HG03039 (cell line): ENCODE measurements around the gene SRGAP3.

Experiments used
- ATAC-seq: cut with Tn5 transposase; IDR thresholded peaks from one replicate; pipeline ENCODE4 v1.9.1; 2021; ENCODE audit warnings: mild to moderate bottlenecking, moderate library complexity; ENCODE audit not compliant: unreplicated experiment

SRGAP3 gene

DNA sequence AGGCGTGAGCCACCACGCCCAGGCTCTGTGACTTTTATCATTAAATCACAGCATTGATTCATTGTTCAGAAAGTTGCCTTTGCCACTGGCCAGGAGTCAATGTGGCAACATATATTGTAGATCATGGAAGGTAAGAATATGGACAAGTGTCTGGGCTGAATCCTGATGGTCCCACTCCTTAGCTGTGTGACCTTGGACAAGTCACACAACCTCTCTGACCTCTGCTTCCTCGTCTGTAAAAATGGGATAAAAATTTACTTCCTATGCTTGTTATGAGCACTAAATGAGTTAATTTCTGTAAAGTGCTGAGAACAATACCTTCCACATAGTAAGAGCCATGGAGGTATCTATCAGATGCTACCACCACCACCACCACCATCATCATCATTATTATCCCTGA lies 182.7 kb downstream of the SRGAP3 start:
- ATAC-seq: no peak

DNA sequence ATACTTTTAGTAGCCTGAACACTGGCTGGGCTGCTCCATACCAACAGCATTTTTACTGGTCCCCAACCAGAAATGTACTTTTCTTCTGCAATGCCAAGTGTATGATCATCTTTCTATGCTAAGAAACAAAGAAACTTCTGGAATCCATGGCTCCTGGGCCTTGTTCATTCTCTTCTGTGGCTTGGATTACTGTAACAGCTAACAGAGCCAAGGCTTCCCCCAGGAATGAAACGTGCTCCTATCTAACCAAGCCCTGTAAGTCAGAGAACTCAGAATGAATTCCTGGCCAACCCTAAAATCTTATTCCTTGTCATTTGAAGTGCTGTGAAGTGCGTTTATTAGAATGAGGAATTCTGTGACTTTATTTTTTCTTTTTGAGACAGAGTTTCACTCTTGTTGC lies 183.3 kb downstream of the SRGAP3 start:
- ATAC-seq: no peak

DNA sequence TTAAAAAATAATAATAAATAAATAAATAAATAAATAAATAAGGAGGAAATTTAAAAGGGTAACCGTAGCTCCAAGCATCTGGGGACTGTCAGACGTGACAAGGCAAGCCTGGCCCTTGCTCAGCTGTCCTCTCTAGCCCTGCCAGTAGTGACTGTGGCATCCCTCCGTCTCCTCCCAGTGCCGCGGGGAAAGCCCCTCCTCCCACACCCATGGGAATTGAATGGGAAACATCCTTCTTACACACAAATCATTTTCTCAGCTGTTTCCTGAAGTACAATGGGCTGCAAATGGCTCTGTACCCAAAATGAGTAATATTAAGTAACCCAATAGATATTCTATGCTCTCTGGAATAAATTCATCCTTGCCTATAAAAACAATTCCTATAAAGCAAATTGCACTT lies 184.6 kb downstream of the SRGAP3 start:
- ATAC-seq: no peak

DNA sequence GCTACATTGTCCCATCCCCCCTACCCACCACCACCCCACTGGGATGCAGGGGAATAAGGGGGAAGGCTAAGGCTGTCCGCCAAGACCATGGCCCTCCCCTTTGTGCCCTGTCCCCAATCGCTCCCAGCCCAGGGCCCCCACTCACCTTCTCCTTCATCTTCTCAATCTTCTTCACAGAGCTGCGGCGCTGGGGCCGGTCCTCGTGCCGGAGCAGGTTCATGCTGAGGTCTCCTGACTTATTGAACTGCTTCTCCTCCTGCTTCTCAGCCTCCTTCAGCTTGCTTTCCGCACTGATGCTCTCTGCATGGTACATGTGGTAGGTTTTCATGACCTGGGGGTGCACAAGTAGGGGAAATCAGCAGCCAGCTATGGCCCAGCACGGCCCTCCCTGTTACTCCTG lies 185.2 kb downstream of the SRGAP3 start:
- ATAC-seq: no peak

DNA sequence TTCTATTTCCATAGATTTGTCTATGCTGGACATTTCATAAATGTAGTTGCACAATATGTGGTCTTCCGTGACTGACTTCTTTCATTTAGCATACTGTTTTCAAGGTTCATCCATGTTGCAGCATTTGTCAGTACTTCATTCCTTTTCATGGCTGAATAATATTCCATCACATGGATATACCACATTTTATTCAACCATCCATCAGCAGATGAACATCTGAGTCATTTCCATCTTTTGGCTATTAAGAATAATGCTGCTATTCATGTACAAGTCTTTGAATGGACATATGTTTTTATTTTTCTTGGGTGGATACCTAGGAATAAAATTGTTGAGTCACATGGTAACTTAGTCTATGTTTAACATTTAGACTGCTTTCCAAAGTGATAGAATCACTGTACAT lies 186.9 kb downstream of the SRGAP3 start:
- no peak for ATAC-seq

DNA sequence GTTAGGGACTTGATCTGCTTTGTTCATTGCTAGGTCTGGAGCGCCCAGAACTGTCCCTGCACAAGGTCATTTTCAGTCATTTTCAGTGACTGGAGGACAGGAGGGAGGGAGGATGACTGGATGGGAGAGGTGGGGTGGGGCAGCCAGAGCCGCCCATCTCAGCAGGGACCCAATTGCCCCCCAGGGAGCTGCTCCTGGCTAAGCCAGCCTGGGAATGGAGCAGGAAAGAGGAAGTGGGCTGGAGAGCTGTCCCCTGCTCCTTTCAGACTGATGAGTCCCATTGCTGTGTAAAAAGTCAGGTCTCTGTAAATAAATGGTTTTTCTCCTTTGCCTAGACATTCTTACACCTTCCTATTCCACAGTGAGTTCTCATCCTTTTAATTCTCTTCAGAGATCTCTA lies 187.8 kb downstream of the SRGAP3 start:
- ATAC-seq: no peak

DNA sequence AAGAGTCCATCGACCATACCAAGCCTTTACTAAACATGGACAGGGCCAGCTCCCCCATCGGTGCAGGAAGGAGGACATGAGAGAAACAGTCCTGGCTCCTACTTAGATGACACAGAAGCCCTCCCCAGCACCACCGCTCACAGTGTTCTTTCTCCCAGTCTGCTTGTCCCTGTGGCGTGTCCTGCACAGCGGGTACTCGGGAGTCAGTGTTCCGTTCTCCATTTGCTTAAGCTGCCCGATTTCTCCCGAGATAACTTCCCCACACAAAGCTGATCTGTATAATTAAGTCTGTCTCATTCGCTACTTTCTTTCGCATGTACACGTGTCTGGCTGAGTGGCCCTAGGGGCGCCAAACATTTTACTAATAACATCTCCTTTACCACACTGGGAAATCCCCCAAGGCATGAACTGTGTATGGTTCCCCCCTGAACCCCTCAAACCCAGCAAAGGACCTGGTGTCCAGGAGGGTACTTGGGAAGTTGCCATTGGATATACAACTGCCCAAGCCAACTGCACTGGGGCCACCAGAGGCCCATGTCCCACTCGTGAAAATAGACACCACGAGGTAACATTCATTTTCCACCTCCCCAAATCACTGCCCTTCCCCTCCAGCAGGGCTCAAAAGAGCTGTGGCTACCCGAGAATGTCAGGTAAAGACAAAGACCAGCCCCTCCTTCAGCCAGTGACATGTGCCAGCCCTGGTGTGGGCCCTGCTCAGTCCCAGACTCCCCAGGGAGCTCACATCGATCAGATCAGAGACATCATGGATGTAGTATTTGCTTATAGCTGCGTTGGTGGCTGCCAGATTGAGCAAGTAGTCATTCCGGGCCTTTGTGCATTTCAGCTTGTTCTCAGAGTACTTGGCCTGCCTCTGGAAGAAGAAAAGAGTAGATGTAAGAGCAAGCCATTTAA lies 189.7 kb downstream of the SRGAP3 start:
- ATAC-seq: no peak

DNA sequence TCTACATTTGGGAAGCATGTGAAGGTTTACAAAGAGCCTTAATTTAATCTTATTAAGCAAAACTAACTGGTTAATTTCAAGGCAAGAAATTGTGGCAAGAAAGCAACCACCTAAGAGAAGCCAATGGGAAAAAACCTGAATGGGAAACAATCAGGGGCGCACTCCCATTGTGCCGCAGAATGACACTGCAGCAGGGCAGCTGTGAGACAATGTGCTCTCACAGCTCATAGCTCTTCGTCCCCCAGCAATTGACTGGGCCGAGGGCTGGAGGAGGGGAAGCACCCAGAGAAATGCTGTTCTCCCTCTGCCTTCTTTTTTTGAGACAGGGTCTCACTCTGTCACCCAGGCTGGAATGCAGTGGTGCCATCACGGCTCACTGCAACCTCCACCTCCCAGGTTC lies 192.9 kb downstream of the SRGAP3 start:
- no peak for ATAC-seq

DNA sequence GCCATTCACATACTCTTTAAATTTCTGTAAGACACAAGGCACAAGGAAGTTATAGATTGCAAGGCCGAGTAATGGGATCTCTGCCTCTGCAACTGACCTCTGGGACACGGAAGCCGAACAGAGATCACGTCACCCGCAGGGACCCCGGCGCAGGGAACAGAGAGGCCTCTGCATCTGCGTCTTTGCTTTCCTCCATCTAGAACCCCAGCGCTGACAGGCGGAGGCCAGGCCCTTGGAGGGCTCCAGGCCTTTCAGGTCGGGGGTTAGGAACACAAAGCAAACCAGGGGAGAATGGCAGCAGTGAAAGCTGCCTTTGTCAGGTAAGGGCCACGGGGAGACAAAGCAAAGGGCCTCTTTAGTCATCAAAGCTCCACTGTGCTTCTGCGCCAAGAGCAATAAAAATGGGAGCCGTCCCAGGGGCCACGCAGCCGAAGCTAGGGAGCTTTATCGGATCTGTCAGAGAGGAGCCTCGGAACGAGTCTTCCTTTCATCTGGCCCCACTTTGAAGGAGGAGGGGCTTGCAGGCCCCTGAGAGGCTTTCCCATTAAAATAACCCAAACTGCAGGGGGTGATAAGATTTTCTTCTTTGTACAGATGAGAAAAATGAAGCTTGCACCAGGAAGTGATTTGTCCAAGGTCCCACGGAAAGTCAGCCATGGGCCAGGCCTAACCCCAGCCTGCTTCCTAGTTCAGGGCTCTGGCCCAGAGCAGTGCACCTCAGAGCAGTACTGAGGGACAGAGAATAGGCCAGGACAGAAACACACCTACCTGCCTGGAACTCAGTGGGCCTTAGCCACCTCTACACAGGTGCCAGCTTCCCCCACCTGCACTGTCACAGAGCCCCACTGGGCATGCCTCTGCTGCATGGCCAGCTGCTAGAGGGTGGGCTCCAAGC lies 201.7 kb downstream of the SRGAP3 start:
- no peak for ATAC-seq

DNA sequence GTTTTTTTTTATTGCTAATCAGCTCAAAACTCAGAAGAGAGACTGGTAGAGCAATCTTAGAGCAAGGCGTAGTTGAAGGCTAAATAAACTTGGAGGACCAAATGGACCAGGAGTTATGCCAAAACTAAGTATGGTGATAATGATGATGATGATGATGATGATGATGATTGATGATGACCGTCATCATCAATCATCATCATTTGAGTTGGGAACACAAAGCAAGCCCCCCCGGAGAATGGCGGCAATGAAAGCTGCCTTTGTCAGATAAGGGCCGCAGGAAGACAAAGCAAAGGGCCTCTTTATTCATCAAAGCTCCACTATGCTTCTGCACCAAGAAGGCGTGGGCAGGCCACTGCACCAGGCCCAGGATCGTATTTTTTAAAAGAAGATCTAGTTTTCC lies 204.1 kb downstream of the SRGAP3 start:
- no peak for ATAC-seq

DNA sequence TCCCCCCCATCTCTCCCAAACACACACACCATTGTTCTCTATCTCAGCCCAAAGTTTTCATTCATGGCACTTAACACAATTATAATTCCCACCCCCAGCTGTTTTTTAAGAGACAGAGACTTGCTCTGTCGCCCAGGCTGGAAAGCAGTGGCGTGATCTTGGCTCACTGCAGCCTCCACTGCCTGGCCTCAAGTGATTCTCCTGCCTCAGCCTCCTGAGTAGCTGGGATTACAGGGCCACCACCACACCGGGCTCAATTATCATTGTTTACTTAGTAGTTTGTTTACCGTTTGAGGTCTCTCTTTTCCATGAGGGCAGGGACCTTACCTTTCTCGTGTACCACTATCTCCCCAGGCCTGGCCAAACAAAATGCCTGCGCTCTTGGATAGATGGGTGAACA lies 206.4 kb downstream of the SRGAP3 start:
- no peak for ATAC-seq

DNA sequence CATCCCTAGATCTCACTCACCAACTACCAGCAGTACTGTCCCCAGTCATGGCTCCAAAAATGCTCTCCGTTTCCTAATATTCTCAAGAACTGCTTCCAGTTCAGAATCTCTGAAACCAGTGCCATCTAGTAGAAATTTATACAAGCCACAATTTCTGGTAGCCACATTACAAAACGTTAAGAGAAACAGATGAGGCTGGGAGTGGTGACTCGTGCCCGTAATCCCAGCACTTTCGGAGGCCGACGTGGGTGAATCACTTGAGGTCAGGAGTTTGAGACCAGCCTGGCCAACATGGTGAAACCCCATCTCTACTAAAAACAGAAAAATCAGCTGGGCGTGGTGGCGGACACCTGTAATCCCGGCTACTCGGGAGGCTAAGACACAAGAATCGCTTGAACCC lies 207.8 kb downstream of the SRGAP3 start:
- no peak for ATAC-seq

DNA sequence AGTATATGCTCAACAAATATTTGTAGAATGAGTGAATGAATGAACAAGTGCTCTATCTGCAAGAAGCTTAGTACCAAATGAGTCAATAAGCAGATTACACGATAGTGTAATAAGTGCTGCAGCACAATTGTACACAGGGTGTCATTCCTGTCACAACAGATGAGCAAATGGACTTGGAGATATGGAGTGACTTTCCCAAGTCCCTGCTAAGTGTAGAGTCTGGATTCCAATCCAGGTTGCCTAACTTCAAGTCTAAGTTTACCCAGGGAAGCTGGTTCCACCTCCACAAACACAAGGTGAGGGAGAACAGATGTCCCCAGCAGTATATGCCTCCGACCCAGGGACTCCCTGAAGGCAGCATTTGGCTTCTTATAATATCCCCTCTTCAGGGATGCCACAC lies 208.4 kb downstream of the SRGAP3 start:
- ATAC-seq: no peak

DNA sequence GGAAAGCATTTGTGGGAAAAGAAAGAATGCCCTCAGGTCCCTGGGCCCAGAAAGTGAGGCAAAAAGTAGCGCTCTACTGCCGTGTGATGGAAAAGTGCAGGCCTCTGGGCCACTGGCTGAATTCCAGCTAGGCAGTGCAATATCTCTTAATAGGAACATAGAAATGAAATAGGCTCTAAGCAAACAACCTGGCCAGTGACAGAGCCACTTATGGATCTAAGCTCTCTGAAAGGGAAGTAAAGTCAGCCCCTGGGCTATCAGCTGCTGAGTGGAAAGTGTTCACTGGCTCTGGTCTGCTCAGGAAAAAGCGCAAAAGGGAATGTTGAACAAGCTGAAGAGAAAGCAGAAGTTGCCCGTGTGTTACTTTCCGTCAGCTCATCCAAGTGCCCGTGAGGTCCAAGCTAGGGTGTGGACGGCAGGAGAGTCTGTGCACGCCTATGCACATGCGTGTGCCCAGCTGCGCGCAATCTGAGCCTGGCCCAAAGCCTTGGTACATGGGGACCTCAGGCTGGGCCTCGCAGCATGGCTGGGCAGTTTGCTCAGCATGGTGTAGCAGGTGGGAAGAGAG lies 212.2 kb downstream of the SRGAP3 start:
- no peak for ATAC-seq

DNA sequence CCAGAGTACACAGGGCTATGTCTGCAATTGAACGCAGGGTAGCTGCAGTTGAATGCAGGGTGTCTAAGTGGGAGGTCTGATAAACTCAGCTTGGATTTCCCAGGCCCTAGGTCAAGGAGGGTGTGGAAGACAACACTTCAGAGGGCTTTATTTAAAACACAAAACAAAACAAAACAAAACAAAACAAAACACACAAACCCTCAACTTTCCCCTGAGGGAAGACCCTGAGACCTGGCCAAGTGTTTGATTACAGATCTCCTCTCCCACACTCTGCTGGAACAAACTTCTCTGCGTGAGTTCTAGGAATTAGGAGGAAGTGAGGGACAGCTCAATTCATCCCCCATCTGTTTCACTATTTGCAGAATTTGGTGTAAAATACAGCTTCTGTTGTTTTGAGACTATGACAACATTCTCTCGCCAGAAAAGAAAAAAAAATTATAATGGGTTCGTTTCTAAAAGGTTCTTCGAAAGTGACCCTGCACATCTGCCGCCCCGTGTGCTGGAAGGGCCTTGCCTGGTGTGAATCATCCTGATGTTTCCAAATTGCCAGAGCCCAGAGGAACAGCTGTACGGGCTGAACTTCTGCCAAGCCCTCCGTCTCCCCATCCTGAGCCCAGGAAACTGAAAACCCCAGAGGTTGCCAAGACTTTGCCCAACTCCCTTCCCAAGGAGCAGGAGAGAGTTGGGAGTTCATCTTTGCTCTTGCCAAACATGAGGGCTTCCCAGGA lies 212.9 kb downstream of the SRGAP3 start:
- no peak for ATAC-seq

DNA sequence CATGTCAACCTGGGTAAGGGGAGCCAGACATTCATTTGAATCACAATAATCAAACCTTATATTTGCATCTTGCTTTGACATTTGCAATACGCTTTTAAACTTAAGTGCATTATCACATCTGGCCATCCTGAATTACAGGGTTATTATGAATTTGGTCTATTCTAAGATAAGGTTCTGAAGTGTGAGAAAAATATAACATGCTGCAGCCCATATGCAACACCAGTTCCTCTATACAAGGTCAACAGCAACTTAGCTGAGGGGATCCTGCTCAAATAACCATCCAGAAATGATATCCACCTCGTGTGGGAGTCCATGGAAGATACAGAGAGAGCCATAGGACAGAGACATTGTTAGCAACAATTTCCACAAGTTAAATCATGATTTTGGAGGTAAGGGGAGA lies 213.5 kb downstream of the SRGAP3 start:
- no peak for ATAC-seq

DNA sequence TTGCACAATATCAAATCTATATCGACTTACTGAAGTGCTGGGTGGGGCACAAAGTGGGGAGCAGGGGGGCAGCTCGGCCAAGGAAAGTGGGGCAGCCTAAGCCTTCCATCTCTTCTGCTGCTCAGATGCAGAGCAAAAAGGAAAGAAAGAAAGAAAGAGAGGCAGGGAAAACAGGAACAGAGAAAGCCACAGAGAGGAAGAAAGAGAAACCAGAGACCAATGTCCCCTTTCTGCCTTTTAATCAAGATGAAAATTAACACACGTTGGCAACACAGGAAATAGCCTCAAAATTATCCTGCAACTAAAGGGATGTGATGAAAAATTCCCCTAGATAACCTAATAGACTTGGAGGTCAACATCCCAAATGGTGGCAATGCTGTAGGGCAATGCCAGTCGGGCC lies 214.0 kb downstream of the SRGAP3 start:
- ATAC-seq: no peak

DNA sequence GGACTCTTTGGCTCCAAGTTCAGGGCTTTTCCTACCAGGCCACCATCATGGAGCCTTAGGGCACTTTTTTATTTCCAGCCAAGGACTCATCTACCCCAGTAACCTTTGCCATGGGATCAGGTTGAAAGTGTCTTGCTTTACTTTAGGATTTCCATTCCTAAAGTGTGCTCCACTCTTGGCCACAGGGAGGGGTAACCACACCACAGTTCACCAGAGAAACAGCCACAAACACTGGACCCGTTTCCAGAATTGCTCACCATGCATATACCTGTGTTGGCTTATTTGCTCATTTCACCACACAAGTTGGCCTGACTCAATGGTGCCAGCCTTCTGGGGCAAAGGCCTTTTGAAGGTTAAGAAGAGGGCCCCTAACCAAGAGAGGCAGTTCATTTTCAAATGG lies 215.6 kb downstream of the SRGAP3 start:
- no peak for ATAC-seq

DNA sequence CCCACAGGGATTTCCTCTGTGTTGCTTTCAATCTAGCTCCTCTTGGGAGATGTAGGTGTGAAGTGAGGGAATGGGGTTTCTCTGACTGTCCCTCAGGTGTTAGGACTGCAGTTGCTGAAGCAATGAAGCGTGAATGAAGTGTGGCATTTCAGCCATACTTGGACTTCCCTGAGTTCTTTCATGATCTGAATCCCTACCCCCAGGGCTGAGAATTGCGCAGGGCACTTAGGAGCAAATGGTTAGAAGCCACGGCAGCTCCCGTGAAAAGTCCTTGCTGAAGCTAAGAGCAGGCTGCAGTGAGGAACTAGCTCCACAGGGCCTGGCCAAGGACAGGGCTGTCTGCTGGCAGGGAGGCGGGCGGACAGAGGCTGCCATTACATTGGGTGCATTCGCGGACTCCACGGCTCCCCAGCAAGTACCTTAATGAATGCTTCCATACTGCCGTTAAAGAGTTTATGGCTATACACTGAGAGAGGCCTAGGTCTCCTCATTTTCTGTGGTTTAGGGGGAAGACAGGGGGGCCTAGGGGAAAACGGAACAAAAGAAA lies 217.1 kb downstream of the SRGAP3 start:
- ATAC-seq: no peak

DNA sequence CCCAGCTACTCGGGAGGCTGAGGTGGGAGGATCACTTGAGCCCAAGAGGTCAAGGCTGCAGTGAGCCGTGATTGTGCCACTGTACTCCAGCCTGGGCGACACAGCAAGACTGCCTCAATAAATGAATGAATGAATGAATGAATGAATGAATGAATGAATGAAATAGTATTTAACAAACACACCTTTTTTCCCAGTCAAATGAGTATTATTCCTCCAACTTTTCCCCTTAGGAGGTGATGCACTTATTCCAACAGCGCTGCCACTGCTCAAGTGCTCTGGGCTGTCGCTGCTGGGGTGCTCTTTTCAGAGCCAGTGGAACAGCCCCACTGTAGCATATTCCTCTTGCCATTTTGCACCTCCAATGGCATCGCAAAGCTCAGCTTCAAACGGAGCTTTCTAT lies 219.4 kb downstream of the SRGAP3 start:
- ATAC-seq: no peak

DNA sequence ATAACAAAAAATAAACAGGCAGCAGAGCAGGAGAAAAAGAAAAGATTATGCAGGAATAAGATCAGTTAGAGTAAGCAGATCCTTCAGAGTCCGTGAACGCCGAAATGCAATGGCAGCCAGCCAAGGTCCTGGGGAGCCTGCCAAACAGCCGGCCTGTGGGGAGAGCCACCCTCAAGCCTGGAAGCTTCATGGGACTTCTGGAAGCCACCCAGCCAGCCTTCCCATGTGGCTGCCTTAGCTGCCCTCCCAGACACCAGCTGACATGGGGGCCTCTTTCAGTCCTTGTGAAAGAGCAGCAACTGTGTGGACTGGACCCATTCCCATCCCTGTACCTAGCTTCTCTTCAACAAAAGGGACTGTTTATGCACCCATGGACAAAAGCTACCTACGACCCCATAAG lies 221.3 kb downstream of the SRGAP3 start:
- no peak for ATAC-seq
